Thymus (tissue), 11 donors: Measurements from ENCODE around the gene MRTFB. TPM values are rescaled to one million over a fixed set of nuclear protein-coding genes. Genes with fewer than 3 reads are reported as not detected.

ENCODE experiments used
- DNase-seq, 9 donors: peaks; one replicate each; pipeline ENCODE4 v3.0.0-alpha.2; 2013; ENCODE audit warnings: low spot score in 9 of 9, low read depth in 6 of 9, missing footprints in 1 of 9
- H3K27ac ChIP-seq, 2 donors: one replicate each; pipeline ENCODE4 v1.5.1; 2013; ENCODE audit warnings: control low read depth in 1 of 2, low read depth in 1 of 2, low read length in 1 of 2, mild to moderate bottlenecking in 1 of 2, moderate library complexity in 1 of 2
- H3K27me3 ChIP-seq, 2 donors: one replicate each; pipeline ENCODE4 v1.5.1; 2013; ENCODE audit warnings: low read length in 1 of 2; ENCODE audit not compliant: control insufficient read depth in 2 of 2, insufficient read depth in 1 of 2
- H3K36me3 ChIP-seq, 2 donors: one replicate each; pipeline ENCODE4 v1.5.1; 2013; ENCODE audit warnings: low read length in 1 of 2, mild to moderate bottlenecking in 1 of 2, moderate library complexity in 1 of 2; ENCODE audit not compliant: control insufficient read depth in 2 of 2, insufficient read depth in 2 of 2
- H3K4me1 ChIP-seq, 2 donors: one replicate each; pipeline ENCODE4 v1.5.1; 2013; ENCODE audit warnings: low read length in 2 of 2; ENCODE audit not compliant: control insufficient read depth in 2 of 2, insufficient read depth in 2 of 2
- H3K4me3 ChIP-seq, 2 donors: one replicate each; pipeline ENCODE4 v1.5.1; 2013; ENCODE audit warnings: low read length in 2 of 2, control low read depth in 1 of 2, mild to moderate bottlenecking in 1 of 2
- H3K9me3 ChIP-seq, 2 donors: one replicate each; pipeline ENCODE4 v1.5.1; 2013; ENCODE audit warnings: low read length in 1 of 2, mild to moderate bottlenecking in 1 of 2; ENCODE audit not compliant: control insufficient read depth in 2 of 2, insufficient read depth in 1 of 2
- WGBS: extraction: QIAGEN DNeasy Blood & Tissue Kit; methylation state at CpG from one replicate; pipeline ENCODE4 v1.1.7; 2013; 5-methylcytosine and 5-hydroxymethylcytosine counted together
- polyA plus RNA-seq: library from polyadenylated mRNA; stranded (reverse); fragments of 200-250 nt; gene quantifications from one replicate; pipeline ENCODE4 v1.2.3, GENCODE V29; 2013
- total RNA-seq: library from RNA; stranded (reverse); fragments of 120-200 nt; gene quantifications from one replicate; pipeline ENCODE4 v1.2.4, GENCODE V29; 2013
- donor health status: healthy.

The MRTFB gene
- total and polyA plus RNA-seq, 2 donors: 8.3 to 10.7 TPM

DNA sequence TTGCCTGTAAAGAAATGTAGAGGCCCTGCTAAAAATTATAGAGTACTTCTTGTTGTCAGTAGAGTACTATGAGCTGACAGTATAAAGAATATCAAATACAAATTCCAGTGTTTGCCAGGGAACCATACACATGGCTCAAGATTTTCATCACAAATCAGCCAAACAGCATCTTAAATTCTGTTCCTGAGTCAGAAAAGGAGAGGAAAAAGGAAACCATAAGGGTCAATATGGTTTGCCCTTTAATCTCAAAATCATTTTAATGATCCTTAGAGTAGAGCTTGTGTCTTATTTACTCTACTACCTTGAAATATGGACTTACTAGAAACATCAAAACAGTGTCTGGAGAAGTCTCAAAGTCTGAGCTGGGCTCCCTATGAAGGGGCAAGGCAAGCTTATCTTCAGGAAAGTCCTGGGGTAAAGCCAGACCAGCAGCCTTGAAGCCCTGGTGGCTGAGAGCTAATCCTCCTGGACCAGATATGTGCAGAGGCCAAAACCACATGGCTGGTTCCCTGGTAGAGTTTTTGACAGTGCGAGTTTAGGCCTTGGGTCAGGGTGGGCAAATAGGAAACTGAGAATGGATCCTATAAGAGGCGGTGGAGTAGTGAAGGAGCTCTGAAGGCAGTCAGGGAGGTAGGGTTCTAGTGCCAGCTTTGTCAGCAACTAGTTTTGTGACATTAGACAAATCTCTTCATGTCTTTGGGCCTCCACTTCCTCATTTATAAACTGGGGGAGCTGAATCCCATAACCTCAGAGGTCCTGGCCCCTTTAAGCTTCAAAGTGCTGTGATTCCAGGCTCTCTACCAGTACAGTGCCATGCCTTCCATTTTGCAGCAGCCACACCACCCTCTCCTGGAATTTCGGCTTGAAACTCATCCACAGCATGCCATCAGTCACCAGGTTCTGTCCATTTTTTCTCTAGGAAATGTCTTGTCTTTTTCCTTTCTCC lies 38.9 kb downstream of the MRTFB start:
- no peaks in the 10 kb centered on the region for H3K36me3 ChIP-seq
- H3K27ac ChIP-seq: no peak overlapping the region
- WGBS: 97% methylated on average over 3 of the region's 3 CpGs
- DNase-seq: no peak
- no peaks in the 10 kb centered on the region for H3K27me3 ChIP-seq
- no peaks in the 10 kb centered on the region for H3K9me3 ChIP-seq
- H3K4me3 ChIP-seq: no peak overlapping the region
- peaks cover 0 to 2% of the 10 kb centered on the region in 2 donors for H3K4me1 ChIP-seq

DNA sequence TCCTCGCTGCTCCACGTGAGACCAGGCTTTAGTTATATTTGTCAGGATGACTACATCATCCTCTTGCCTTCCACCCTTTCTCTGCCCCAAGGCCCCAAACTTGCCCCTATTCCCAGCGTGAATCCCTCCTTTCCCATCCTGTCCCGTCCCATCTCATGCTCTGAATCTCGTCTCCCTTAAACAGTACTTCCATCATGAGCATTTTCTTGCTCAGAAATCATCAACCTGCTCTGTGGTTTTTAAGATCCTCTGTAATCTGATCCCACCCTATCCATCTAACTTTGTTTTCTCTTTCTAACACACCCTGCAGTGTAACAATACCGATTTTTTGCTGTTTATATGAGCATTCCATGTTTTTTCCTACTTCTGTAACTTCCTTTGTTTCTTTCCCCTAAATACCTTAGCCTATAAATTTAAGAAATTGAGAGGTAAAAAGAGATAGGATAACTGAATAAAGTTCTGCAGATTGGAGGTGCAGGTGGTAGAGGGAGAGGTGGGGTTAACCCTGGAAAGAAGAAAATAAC lies 39.7 kb downstream of the MRTFB start:
- H3K4me3 ChIP-seq: no peak overlapping the region
- no peak for DNase-seq
- H3K27ac ChIP-seq: no peak overlapping the region
- H3K36me3 ChIP-seq: no peaks in the 10 kb centered on the region
- no peaks in the 10 kb centered on the region for H3K27me3 ChIP-seq
- no peaks in the 10 kb centered on the region for H3K9me3 ChIP-seq
- 96% methylated on average over 6 of the region's 6 CpGs for WGBS
- H3K4me1 ChIP-seq: peaks cover 0 to 2% of the 10 kb centered on the region in 2 donors

DNA sequence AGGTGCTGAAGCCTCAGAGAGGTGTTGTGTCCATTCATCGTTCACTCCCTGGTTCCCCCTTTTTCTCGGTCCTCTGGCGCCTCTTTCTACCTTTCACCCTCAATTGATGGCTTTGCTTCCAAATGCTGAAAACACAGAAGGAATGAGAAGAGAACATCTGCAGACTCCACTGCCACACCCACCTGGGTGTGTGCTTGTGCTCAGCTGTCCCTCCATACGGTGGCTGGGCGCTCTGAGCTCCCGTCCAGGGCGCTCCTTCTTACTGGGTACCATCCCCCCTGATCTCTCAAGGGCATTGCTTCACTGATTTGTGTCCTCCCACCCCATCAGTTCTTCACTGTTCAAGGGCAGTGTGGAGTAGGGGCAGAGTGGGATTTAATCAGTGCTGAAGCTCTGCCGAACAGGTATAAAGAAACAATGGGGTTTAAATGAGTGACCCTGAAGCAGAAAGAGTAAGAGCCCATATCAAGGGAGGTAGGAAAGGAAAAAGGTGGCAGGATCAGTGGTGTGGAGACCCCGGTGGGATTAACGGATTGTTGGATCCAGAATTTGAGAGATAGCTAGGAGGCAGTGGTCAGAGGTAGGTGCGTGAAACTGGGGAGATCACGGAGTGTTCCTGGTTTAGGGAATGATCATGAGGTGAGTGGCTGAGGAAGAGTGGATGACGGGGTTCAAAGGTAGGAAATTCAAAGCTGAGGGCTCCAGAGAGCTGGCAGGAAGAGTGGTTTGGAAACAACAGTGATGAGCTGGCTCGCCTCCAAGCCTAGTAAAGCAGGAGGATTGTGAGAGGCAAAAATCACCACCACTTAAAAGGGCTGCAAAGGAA lies 40.8 kb downstream of the MRTFB start:
- Histone ChIP-seq H3K4me3 (no peak overlapping the region), H3K27me3 (no peaks in the 10 kb centered on the region), H3K27ac (no peak overlapping the region), H3K4me1 (peaks cover 0 to 2% of the 10 kb centered on the region in 2 donors), H3K36me3 (no peaks in the 10 kb centered on the region), H3K9me3 (no peaks in the 10 kb centered on the region)
- DNase-seq: no peak
- 87% methylated on average over 14 of the region's 14 CpGs for WGBS

DNA sequence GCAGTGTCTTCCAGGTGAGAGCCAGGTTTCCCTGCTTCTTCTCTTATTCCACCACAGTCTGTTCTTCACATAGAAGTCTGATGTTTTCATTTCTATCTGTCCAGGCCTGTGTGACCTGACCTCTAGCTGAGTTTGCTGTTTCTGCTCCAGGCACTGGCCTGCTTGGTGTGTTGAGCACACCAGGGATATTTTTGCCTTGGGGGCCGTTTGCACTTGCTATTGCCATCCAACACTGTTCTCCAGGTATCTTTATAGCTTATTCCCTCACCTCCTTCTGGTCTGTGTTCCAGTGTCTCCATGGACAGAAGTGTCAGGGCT lies 41.4 kb downstream of the MRTFB start:
- Histone ChIP-seq H3K27ac (no peak overlapping the region), H3K36me3 (no peaks in the 10 kb centered on the region), H3K4me3 (no peak overlapping the region), H3K4me1 (peaks cover 0 to 2% of the 10 kb centered on the region in 2 donors), H3K9me3 (no peaks in the 10 kb centered on the region), H3K27me3 (no peaks in the 10 kb centered on the region)
- 64% methylated on average over 1 of the region's 1 CpG for WGBS
- DNase-seq: no peak

DNA sequence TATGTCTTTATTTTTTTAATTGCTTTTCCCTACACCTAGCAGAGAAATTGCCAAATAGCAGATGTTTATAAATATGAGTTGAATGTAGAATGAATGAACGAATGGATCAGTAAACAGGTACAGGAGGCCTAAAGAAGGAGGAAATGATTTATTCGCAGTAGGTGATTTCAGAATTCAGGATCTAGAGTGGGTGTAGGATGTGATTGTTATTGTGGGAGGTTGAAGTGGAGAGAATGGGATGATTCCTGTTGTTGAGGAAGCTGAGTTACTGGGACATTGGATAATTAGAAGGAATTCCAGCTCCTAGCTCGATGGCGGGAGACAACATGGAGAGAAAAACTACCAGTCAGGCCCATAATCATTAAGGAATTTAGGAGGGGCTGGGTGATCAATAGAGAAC lies 42.2 kb downstream of the MRTFB start:
- no peak for DNase-seq
- Histone ChIP-seq H3K27me3 (no peaks in the 10 kb centered on the region), H3K4me1 (peaks cover 0 to 2% of the 10 kb centered on the region in 2 donors), H3K27ac (no peak overlapping the region), H3K36me3 (no peaks in the 10 kb centered on the region), H3K9me3 (no peaks in the 10 kb centered on the region), H3K4me3 (no peak overlapping the region)
- 98% methylated on average over 4 of the region's 4 CpGs for WGBS

DNA sequence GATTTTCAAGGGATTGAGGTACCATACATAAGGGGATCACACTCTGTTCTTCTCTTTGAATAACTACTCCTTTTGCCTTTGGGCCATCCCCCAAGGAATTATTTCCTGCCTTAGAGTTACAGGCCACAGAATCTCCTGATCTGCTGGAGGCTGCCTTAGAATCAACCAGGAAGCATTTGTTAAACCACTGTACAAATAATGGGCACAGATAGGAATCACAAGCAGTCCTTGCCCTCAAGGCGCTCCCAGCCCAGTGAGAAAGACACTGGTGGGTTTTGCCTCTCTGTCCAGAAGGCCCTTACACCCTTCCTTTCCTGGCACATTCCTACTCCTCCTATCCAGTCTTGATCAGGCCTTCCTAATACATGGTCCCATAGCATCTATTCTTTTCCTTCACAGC lies 45.9 kb downstream of the MRTFB start:
- H3K36me3 ChIP-seq: no peaks in the 10 kb centered on the region
- no peak overlapping the region for H3K27ac ChIP-seq
- no peak for DNase-seq
- no peak overlapping the region for H3K4me3 ChIP-seq
- 98% methylated on average over 1 of the region's 1 CpG for WGBS
- H3K27me3 ChIP-seq: no peaks in the 10 kb centered on the region
- no peaks in the 10 kb centered on the region for H3K4me1 ChIP-seq
- no peaks in the 10 kb centered on the region for H3K9me3 ChIP-seq

DNA sequence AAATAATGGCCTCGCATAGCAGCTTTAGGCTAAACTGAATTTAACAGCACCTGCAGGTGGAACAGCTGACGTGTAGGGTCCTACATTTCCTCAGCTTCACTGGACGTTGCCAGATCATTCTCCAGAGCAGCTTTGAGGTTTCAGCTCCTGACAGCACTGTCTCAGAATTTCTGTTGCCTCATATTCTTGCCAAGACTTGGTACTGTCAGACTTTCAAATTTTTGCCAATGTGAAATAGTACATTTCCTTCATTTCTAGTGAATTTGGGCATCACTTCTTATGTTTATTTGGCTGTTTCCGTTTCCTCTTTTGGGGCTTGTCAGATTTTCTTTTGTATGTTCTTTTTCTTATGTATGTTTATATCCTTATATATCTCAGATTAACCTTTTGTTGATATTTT lies 48.7 kb downstream of the MRTFB start:
- H3K4me3 ChIP-seq: no peak overlapping the region
- no peak overlapping the region for H3K27ac ChIP-seq
- no peaks in the 10 kb centered on the region for H3K36me3 ChIP-seq
- H3K4me1 ChIP-seq: no peaks in the 10 kb centered on the region
- no peaks in the 10 kb centered on the region for H3K9me3 ChIP-seq
- 95% methylated on average over 4 of the region's 4 CpGs for WGBS
- no peaks in the 10 kb centered on the region for H3K27me3 ChIP-seq
- DNase-seq: no peak

DNA sequence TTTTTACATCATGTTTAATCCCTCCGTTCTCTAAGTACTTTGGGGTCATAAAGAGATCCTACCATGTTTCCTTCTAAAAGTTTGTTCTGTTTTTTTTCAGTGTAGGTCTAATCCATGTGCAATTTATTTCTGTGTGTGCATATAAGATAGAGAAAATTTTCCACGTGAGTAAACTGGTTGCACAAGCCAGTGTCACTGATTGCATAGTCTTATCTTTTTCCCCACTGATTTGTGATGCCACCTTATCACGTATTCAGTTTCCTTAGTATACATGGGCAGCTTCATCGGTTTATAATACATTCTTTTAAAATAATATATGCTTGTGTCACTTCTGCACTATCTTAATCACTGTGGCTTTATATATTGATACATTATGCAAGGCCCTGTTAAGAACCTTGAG lies 49.2 kb downstream of the MRTFB start:
- no peak for DNase-seq
- Histone ChIP-seq H3K27ac (no peak overlapping the region), H3K9me3 (no peaks in the 10 kb centered on the region), H3K4me3 (no peak overlapping the region), H3K36me3 (no peaks in the 10 kb centered on the region), H3K4me1 (no peaks in the 10 kb centered on the region), H3K27me3 (no peaks in the 10 kb centered on the region)
- WGBS: 97% methylated on average over 4 of the region's 4 CpGs

DNA sequence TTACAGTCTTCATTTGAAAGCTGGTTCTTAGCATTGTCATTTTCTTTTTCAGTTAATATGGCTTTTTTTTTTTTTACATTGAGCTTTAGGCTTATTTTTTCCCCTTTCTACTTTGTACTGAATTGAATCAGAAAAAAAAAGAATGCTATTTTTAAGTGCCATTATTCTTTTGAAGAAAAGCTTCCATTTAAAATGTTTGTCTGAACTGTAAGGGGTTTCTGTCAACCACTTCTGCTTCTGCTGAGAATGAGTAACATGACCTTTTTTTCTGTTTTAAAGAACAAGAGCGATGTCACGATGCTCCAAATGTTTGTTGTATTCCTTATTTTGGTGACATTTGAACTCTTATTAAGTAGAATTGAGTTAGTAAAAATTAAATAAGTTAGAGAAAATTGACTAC lies 50.0 kb downstream of the MRTFB start:
- H3K27me3 ChIP-seq: no peaks in the 10 kb centered on the region
- no peaks in the 10 kb centered on the region for H3K36me3 ChIP-seq
- H3K27ac ChIP-seq: no peak overlapping the region
- H3K4me1 ChIP-seq: no peaks in the 10 kb centered on the region
- peak in 1 of 9 donors; percentile 9 for DNase-seq
- WGBS: 59% methylated on average over 2 of the region's 2 CpGs
- H3K9me3 ChIP-seq: no peaks in the 10 kb centered on the region
- H3K4me3 ChIP-seq: no peak overlapping the region
